ENCODE measurements around the gene IDI1.

The IDI1 gene

DNA sequence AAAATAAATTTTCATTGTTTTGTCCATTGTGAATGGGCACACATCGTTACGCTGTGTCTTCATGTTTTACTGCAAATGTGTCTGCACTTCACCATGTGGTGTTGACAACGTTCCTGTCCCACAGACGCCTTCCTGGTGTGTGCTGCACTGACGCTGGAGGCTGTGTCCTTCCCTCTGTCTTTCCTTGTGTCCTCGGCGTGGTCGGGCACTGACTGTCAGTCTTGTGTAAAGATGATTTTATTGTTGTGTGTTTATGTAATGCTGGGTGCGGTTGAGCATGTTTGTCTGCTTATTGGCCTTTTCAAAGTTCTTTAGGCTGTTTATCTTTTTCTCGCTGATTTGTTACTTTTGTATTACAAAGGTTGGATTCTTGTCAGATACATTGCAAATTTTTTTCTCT, 41.3 kb downstream of the IDI1 start:
- no peak overlapping the region for H3K4me3 ChIP-seq (ENCODE audit: low read length)
- no peak for DNase-seq (ENCODE audit: low read depth)
- TF ChIP-seq, protein P1, sequence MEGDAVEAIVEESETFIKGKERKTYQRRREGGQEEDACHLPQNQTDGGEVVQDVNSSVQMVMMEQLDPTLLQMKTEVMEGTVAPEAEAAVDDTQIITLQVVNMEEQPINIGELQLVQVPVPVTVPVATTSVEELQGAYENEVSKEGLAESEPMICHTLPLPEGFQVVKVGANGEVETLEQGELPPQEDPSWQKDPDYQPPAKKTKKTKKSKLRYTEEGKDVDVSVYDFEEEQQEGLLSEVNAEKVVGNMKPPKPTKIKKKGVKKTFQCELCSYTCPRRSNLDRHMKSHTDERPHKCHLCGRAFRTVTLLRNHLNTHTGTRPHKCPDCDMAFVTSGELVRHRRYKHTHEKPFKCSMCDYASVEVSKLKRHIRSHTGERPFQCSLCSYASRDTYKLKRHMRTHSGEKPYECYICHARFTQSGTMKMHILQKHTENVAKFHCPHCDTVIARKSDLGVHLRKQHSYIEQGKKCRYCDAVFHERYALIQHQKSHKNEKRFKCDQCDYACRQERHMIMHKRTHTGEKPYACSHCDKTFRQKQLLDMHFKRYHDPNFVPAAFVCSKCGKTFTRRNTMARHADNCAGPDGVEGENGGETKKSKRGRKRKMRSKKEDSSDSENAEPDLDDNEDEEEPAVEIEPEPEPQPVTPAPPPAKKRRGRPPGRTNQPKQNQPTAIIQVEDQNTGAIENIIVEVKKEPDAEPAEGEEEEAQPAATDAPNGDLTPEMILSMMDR (conservative IDR thresholded peaks at IDR 0.05; ENCODE audit: low read length): no peak

DNA sequence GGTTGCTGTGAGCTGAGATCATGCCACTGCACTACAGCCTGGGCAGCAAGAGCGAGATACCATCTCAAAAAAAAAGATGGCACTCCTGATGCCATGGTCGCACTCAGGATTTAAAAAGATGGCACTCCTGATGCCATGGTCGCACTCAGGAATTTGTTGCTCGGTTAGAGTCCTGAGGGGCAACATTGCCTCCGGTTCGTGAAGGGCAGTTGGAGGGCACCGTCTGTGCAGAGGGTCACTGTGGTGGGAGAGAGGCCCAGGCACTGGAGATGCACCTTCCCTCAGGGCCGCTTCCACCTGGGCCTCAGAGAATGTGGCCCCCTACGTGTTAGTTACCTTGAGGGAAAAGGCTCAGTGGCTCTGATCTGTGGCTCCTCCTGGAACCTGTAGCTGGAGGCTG, 42.3 kb downstream of the IDI1 start:
- H3K4me3 ChIP-seq (ENCODE audit: low read length): no peak overlapping the region
- TF ChIP-seq, protein P1 (conservative IDR thresholded peaks at IDR 0.05; ENCODE audit: low read length): no peak
- no peak for DNase-seq (ENCODE audit: low read depth)

DNA sequence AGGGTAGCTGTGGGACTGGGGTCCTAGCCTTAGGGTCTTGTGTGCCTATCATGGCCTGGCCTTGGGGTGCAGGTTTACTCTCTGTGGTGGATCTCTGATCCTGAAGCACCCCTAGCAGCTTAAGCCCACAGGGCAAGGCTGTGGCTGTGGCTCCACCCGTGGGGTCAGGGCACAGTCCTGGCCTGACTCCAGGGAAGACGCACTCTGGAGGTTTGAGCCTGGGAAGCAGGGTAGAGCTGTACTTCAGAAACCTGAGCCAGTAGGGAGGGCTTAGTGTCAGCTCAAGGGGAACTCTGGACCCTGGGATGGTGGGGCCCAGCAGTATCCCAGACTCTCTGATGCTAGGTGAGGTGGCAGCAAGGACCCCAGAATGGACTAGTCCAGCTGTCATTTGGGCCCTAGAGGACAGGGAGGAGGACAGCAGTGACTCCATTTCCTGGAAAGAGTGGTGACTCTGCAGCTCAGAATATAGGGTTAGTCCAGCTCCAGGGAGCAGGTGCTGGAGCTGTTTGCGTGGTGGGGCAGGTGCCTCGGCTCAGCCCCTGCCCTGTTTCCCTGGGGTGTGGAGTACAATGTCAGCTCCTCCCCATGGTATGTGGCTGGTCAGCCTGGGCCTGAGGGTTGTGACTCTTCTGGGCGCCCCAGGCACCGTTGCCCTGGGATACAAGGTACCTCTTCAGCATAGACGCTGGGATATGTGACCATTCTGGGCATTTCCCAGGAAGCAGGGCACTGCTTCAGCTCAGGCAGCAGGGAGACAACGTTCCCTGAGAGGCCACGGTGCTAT, 44.8 kb downstream of the IDI1 start:
- TF ChIP-seq, protein P1 (conservative IDR thresholded peaks at IDR 0.05; ENCODE audit: low read length): no peak
- H3K4me3 ChIP-seq (ENCODE audit: low read length): no peak overlapping the region
- DNase-seq (ENCODE audit: low read depth): no peak

DNA sequence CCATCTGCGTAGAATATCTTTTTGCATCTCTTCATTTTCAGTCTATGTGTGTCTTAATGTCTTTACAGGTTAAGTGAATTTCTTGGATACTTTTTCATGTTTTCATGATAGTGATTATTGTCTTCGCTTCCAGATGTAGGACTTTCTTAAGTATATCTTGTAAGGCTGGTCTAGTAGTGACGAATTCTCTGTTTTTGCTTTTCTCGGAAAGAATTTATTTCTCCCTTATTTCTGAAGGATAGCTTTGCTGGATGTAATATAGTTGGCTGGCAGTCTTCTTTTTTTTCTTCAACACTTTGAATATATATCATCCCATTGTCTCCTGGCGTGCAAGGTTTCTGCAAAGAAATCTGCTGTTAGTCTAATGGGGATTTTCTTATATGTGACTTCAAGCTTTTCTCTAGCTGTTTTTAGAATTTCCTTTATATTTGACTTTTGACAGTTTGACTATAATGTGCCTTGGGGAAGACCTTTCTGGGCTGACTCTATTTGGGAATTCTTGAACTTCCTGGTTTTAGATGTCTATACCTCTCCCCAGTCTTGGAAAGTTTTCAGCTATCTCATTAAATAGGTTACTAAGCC, 46.4 kb downstream of the IDI1 start:
- DNase-seq (ENCODE audit: low read depth): no peak
- TF ChIP-seq, protein P1 (conservative IDR thresholded peaks at IDR 0.05; ENCODE audit: low read length): no peak
- no peak overlapping the region for H3K4me3 ChIP-seq (ENCODE audit: low read length)

DNA sequence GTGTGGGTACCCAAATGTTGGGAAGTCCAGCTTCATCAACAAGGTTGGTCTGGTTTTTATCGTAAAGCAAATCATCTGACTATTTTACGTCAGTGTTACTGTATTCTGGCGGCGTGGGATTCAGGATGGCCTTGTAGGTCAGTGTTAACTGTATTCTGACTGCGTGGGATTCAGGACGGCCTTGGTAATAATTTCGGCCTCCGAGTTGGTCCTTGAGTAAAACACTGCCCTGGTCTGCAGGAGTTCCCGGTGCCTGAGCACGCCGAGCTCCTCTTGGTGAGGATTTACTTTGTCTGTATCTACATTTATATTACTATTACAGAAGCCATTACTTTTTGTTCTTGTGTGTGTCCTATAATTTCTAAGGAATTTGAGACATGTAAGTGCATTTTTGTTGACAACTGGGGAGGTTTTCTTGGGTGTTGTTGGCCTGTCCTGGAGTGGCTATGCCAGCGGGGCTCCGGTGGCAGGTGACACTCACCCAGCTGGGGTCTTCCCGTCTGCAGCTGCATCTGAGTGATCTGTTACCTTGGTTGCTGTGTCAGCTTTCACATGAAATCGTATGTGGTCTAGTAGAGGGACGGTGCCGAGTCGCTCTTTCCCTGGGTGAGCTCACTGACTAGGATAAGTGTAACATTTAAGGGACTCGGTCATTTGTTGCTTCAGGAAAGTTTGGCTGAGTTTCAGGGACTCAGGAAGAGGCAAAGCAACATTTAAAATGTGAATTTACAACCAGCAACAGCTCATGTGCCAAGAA, 51.5 kb downstream of the IDI1 start:
- TF ChIP-seq, protein P1 (conservative IDR thresholded peaks at IDR 0.05; ENCODE audit: low read length): no peak

DNA sequence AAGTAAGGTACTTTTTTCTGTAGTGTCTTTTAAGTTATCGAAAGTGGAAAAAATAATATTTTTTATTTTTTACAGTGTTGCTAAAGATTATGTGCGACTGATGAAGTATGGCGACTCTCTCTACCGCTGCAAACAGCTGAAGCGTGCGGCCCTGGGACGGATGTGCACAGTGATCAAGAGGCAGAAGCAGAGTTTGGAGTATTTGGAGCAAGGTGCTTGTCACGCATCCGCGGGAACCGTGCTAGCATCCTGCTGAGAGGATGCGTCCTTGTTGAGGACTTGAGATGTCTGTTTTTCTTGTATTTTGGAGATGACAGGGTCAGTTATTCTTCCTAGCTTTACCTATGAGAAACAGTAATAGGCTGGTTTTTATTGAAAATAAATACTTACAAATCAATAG, 52.9 kb downstream of the IDI1 start:
- TF ChIP-seq, protein P1 (conservative IDR thresholded peaks at IDR 0.05; ENCODE audit: low read length): no peak
- no peak for DNase-seq (ENCODE audit: low read depth)
- H3K4me3 ChIP-seq (ENCODE audit: low read length): no peak overlapping the region

More for the DNA sequence above, 51.5 kb downstream of the IDI1 start:
- no peak for DNase-seq (ENCODE audit: low read depth)
- no peak overlapping the region for H3K4me3 ChIP-seq (ENCODE audit: low read length)
